HG02610 (cell line): ENCODE data around the gene UHRF2.
A peak's percentile ranks its signal among the peaks of the same experiment; 100 is the strongest.
"Not testable (repeated sequence)": the region's sequence is repeated elsewhere in the genome, so short reads cannot be mapped to it uniquely, and the experiment has no call there.

Source experiments
- ATAC-seq: cut with Tn5 transposase; IDR thresholded peaks from one replicate; pipeline ENCODE4 v1.9.1; 2021; ENCODE audit warnings: mild to moderate bottlenecking, moderate library complexity; ENCODE audit not compliant: unreplicated experiment

UHRF2 gene

GRCh38 chr9:6426117-6426516 is 13.1 kb downstream of the UHRF2 start:
- no peak for ATAC-seq

GRCh38 chr9:6428940-6429889 is 16.2 kb downstream of the UHRF2 start:
- ATAC-seq: peak; percentile 93

GRCh38 chr9:6431038-6431437 is 18.0 kb downstream of the UHRF2 start:
- ATAC-seq: no peak

GRCh38 chr9:6433410-6433809 is 20.4 kb downstream of the UHRF2 start:
- peak; percentile 32 for ATAC-seq

GRCh38 chr9:6439051-6439703 is 26.2 kb downstream of the UHRF2 start:
- ATAC-seq: no peak

GRCh38 chr9:6440405-6440804 is 27.4 kb downstream of the UHRF2 start:
- ATAC-seq: no peak

GRCh38 chr9:6441269-6441668 is 28.3 kb downstream of the UHRF2 start:
- ATAC-seq: no peak

GRCh38 chr9:6443661-6444060 is 30.7 kb downstream of the UHRF2 start:
- ATAC-seq: no peak

GRCh38 chr9:6444128-6444527 is 31.1 kb downstream of the UHRF2 start:
- no peak for ATAC-seq

- ATAC-seq: no peak
These were observed 36.1 kb downstream of the UHRF2 start for GRCh38 chr9:6449086-6449485.

GRCh38 chr9:6449645-6450044 is 36.6 kb downstream of the UHRF2 start:
- no peak for ATAC-seq

- no peak for ATAC-seq
These were observed 37.8 kb downstream of the UHRF2 start for GRCh38 chr9:6450641-6451375.

- not testable (repeated sequence) for ATAC-seq
These were observed 42.3 kb downstream of the UHRF2 start for GRCh38 chr9:6455292-6455691.

- not testable (repeated sequence) for ATAC-seq
These were observed 45.7 kb downstream of the UHRF2 start for GRCh38 chr9:6458704-6459103.

GRCh38 chr9:6459718-6460117 is 46.7 kb downstream of the UHRF2 start:
- ATAC-seq: no peak

- ATAC-seq: no peak
These were observed 47.3 kb downstream of the UHRF2 start for GRCh38 chr9:6460189-6460768.

- ATAC-seq: no peak
These were observed 48.6 kb downstream of the UHRF2 start for GRCh38 chr9:6461619-6462018.

- ATAC-seq: no peak
These were observed 54.1 kb downstream of the UHRF2 start for GRCh38 chr9:6467006-6467625.

- ATAC-seq: no peak
These were observed 58.3 kb downstream of the UHRF2 start for GRCh38 chr9:6471231-6471850.

- no peak for ATAC-seq
These were observed 60.2 kb downstream of the UHRF2 start for GRCh38 chr9:6473151-6473550.
